Pancreas (tissue), 10 donors: ENCODE measurements around the gene SLC38A1. TPM values are rescaled to one million over a fixed set of nuclear protein-coding genes. Genes with fewer than 3 reads are reported as not detected.
A peak's percentile ranks its signal among the peaks of the same experiment; 100 is the strongest.

Source experiments
- ATAC-seq, 4 donors: fragments of 200-7000 bp; cut with Tn5 transposase; one replicate each; pipeline versions ENCODE4 v1.8.0 to v1.9.1; 2020; ENCODE audit warnings: mild to moderate bottlenecking in 4 of 4, moderate library complexity in 4 of 4
- DNase-seq, 6 donors: peaks; one replicate each; pipeline ENCODE4 v3.0.0-alpha.2; 2020
- FAIRE-seq: peaks from 2 replicates; lab custom pipeline; 2012; peaks lifted over from hg19 to GRCh38; lab: Jason Lieb, UNC
- H3K27ac ChIP-seq, 4 donors: fragments of 200-600 bp; sonication (generic); 1 replicate in 3 of 4; 2 replicates in 1 of 4; pipeline versions ENCODE4 v1.5.0 to v1.8.0; 2020
- H3K27me3 ChIP-seq, 4 donors: fragments of 200-600 bp; one replicate each; pipeline ENCODE4 v1.8.0; 2021
- H3K36me3 ChIP-seq, 3 donors: fragments of 200-600 bp; sonication (generic) in 1 of 3; one replicate each; pipeline versions ENCODE4 v1.5.0 to v1.8.0; 2020 to 2021
- H3K4me1 ChIP-seq, 3 donors: fragments of 200-600 bp; one replicate each; pipeline ENCODE4 v1.8.0; 2021
- H3K4me3 ChIP-seq, 4 donors: fragments of 200-600 bp; sonication (generic) in 2 of 4; one replicate each; pipeline versions ENCODE4 v1.5.0 to v1.8.0; 2020 to 2021
- H3K9me3 ChIP-seq, 4 donors: fragments of 200-600 bp; one replicate each; pipeline ENCODE4 v1.8.0; 2021
- CTCF ChIP-seq, 4 donors: fragments of 200-600 bp; sonication (generic) in 3 of 4; IDR thresholded peaks; one replicate each; pipeline versions ENCODE4 v1.5.0 to v1.8.0; 2021; ENCODE audit warnings: antibody characterized with exemption in 4 of 4
- WGBS, 2 donors: extraction: QIAGEN DNeasy Blood & Tissue Kit; methylation state at CpG; one replicate each; pipeline ENCODE4 v1.1.7; 2013; 5-methylcytosine and 5-hydroxymethylcytosine counted together
- intact Hi-C, 3 donors: fragments of 100-400 bp; cut with DNase I; formaldehyde crosslinking; loops; one replicate each; pipeline versions ENCODE4 v1.11.1 to v1.14.2; 2022
- polyA plus RNA-seq, 2 donors: library from polyadenylated mRNA; stranded (reverse); fragments of 200-250 nt; gene quantifications; one replicate each; pipeline ENCODE4 v1.2.3, GENCODE V29; 2013
- total RNA-seq, 6 donors: library from RNA; stranded (reverse); fragmentation: NEBNext Ultra II Directional in 4 of 6; extraction: Animal tissue kit (Norgen Biotek cat#: 25700) in 4 of 6; gene quantifications; one replicate each; pipeline versions ENCODE4 v1.2.1 to v1.2.4, GENCODE V29; 2021 to 2023
- donor health status: healthy with polysubstance abuse.
- donor health status: DM: no; HTN: no; CAD: no; lungs with moderate emphysema.
- donor health status: DM: no; HTN: no; CAD: no.
- donor health status: control.
- donor health status: control.
- donor health status: Bipolar disorder and iron deficiency.
- donor health status: DM: yes; HTN: yes; CAD: no.
- donor health status: DM: no; HTN: no; CAD: no.
- donor health status: DM: no; HTN: no; CAD: no.
- donor health status: DM: yes; HTN: yes; CAD: no.

SLC38A1 gene
- total and polyA plus RNA-seq, 8 donors, result 5.7 to 78.8 (median 24.3) TPM

GRCh38 chr12:46227616-46228015 is 41.2 kb downstream of the SLC38A1 start:
- no peak for ATAC-seq
- FAIRE-seq, result no peak
- H3K27me3 ChIP-seq, result no peaks in the 10 kb centered on the region
- no peaks in the 10 kb centered on the region for H3K9me3 ChIP-seq
- intact Hi-C loops, result no loop called here
- H3K27ac ChIP-seq, result no peak overlapping the region
- no peak for TF ChIP-seq CTCF (IDR thresholded peaks at IDR 0.05)
- DNase-seq, result no peak
- H3K36me3 ChIP-seq, result no peaks in the 10 kb centered on the region
- 72 to 77% methylated on average over 2 of the region's 2 CpGs for WGBS, 2 donors
- peaks cover 0 to 4% (median 0%) of the 10 kb centered on the region in 3 donors for H3K4me1 ChIP-seq
- H3K4me3 ChIP-seq, result no peak overlapping the region

- no peak for TF ChIP-seq CTCF (IDR thresholded peaks at IDR 0.05)
- intact Hi-C loops, result no loop called here
- H3K27me3 ChIP-seq, result no peaks in the 10 kb centered on the region
- no peaks in the 10 kb centered on the region for H3K9me3 ChIP-seq
- ATAC-seq (peak in 2 of 4 donors; percentile 56 to 57), FAIRE-seq (no peak), DNase-seq (no peak)
- H3K36me3 ChIP-seq, result no peaks in the 10 kb centered on the region
- peaks cover 0 to 4% (median 0%) of the 10 kb centered on the region in 3 donors for H3K4me1 ChIP-seq
- 87 to 97% methylated on average over 1 of the region's 1 CpG for WGBS, 2 donors
- H3K4me3 ChIP-seq, result no peak overlapping the region
- no peak overlapping the region for H3K27ac ChIP-seq
Observed at GRCh38 chr12:46224386-46224785, 44.5 kb downstream of the SLC38A1 start.

- H3K27ac ChIP-seq, result no peak overlapping the region
- intact Hi-C loops, result no loop called here
- WGBS, 2 donors, result 93% methylated on average over 5 of the region's 5 CpGs
- TF ChIP-seq CTCF (IDR thresholded peaks at IDR 0.05), result no peak
- no peak overlapping the region for H3K4me3 ChIP-seq
- no peak for FAIRE-seq
- H3K36me3 ChIP-seq, result no peaks in the 10 kb centered on the region
- ATAC-seq, result no peak
- no peaks in the 10 kb centered on the region for H3K9me3 ChIP-seq
- no peaks in the 10 kb centered on the region for H3K27me3 ChIP-seq
- no peak for DNase-seq
- H3K4me1 ChIP-seq, result peaks cover 0 to 4% (median 0%) of the 10 kb centered on the region in 3 donors
Observed at GRCh38 chr12:46223047-46223446, 45.8 kb downstream of the SLC38A1 start.

- DNase-seq (no peak), FAIRE-seq (no peak), ATAC-seq (no peak)
- Histone ChIP-seq H3K36me3 (no peaks in the 10 kb centered on the region), H3K27ac (no peak overlapping the region), H3K9me3 (no peaks in the 10 kb centered on the region), H3K27me3 (no peaks in the 10 kb centered on the region), H3K4me3 (no peak overlapping the region), H3K4me1 (peaks cover 0 to 4% (median 0%) of the 10 kb centered on the region in 3 donors)
- TF ChIP-seq CTCF (IDR thresholded peaks at IDR 0.05), result no peak
- WGBS, 2 donors, result 89 to 91% methylated on average over 1 of the region's 1 CpG
- intact Hi-C loops, result no loop called here
Observed at GRCh38 chr12:46222636-46223035, 46.2 kb downstream of the SLC38A1 start.

- DNase-seq, result no peak
- Histone ChIP-seq H3K27me3 (no peaks in the 10 kb centered on the region), H3K4me3 (no peak overlapping the region), H3K27ac (no peak overlapping the region), H3K4me1 (no peaks in the 10 kb centered on the region), H3K9me3 (no peaks in the 10 kb centered on the region), H3K36me3 (no peaks in the 10 kb centered on the region)
- TF ChIP-seq CTCF (IDR thresholded peaks at IDR 0.05), result no peak
- ATAC-seq, result no peak
- FAIRE-seq, result no peak
- intact Hi-C loops, result no loop called here
- 88 to 90% methylated on average over 4 of the region's 4 CpGs for WGBS, 2 donors
Observed at GRCh38 chr12:46221255-46222128, 47.4 kb downstream of the SLC38A1 start.
